Loucy (cell line): ENCODE data around the gene SOX12.
A peak's percentile ranks its signal among the peaks of the same experiment; 100 is the strongest.

Experiments
- H2AFZ ChIP-seq: fragments of 200-600 bp; sonication (generic); 2 replicates; pipeline ENCODE4 v1.6.0; 2016; ENCODE audit warnings: antibody characterized with exemption, mild to moderate bottlenecking, low read length, moderate library complexity
- H3F3A ChIP-seq: fragments of 200-600 bp; 2 replicates; pipeline ENCODE4 v1.6.0; 2016; ENCODE audit warnings: antibody characterized with exemption, low read depth, mild to moderate bottlenecking
- H3K27me3 ChIP-seq: fragments of 200-600 bp; sonication (generic); 2 replicates; pipeline ENCODE4 v1.6.1; 2014; ENCODE audit warnings: low read length, mild to moderate bottlenecking; ENCODE audit not compliant: insufficient read depth, poor library complexity, severe bottlenecking
- H3K36me3 ChIP-seq: fragments of 200-600 bp; sonication (generic); 2 replicates; pipeline ENCODE4 v1.6.1; 2016; ENCODE audit warnings: low read length; ENCODE audit not compliant: insufficient read depth
- H3K4me1 ChIP-seq: fragments of 200-600 bp; sonication (generic); 2 replicates; pipeline ENCODE4 v1.5.1; 2014; ENCODE audit warnings: low read length, mild to moderate bottlenecking; ENCODE audit not compliant: insufficient read depth, poor library complexity, severe bottlenecking
- H3K4me2 ChIP-seq: fragments of 200-600 bp; sonication (generic); 2 replicates; pipeline ENCODE4 v1.6.0; 2014; ENCODE audit warnings: antibody characterized with exemption, low read length, low read depth, mild to moderate bottlenecking; ENCODE audit not compliant: poor library complexity, severe bottlenecking
- H3K4me3 ChIP-seq: fragments of 200-600 bp; sonication (generic); 2 replicates; pipeline ENCODE4 v1.5.1; 2014; ENCODE audit warnings: low read length, mild to moderate bottlenecking, mixed read lengths; ENCODE audit not compliant: poor library complexity, severe bottlenecking
- H3K79me2 ChIP-seq: fragments of 200-600 bp; sonication (generic); 2 replicates; pipeline ENCODE4 v1.6.1; 2014; ENCODE audit warnings: low read length; ENCODE audit not compliant: insufficient read depth
- H3K9ac ChIP-seq: fragments of 200-600 bp; sonication (generic); 2 replicates; pipeline ENCODE4 v1.6.0; 2014; ENCODE audit warnings: mild to moderate bottlenecking, low read depth, low read length, moderate library complexity; ENCODE audit not compliant: poor library complexity, severe bottlenecking
- H3K9me2 ChIP-seq: fragments of 200-600 bp; sonication (generic); replicated peaks from 2 replicates; pipeline ENCODE4 v1.6.1; 2016; ENCODE audit warnings: low read depth, low read length, mixed read lengths
- H3K9me3 ChIP-seq: fragments of 200-600 bp; sonication (generic); 2 replicates; pipeline ENCODE4 v1.6.1; 2014; ENCODE audit warnings: mild to moderate bottlenecking, antibody characterized with exemption, low read length, low read depth; ENCODE audit not compliant: insufficient read depth
- H4K20me1 ChIP-seq: fragments of 200-600 bp; sonication (generic); 2 replicates; pipeline ENCODE4 v1.6.0; 2014; ENCODE audit warnings: antibody characterized with exemption, low read length, mild to moderate bottlenecking; ENCODE audit not compliant: insufficient read depth, poor library complexity, severe bottlenecking
- CTCF ChIP-seq: fragments of 200-600 bp; sonication (generic); conservative IDR thresholded peaks from 2 replicates; pipeline ENCODE4 v1.5.1; 2014; ENCODE audit warnings: mild to moderate bottlenecking, antibody characterized with exemption, low read length
- EZH2phosphoT487 ChIP-seq: fragments of 200-600 bp; IDR thresholded peaks from 2 replicates; pipeline ENCODE4 v1.6.1; 2018; ENCODE audit warnings: antibody characterized with exemption, mild to moderate bottlenecking, moderate library complexity, borderline replicate concordance

The SOX12 gene

GRCh38 chr20:346640-347316 lies 21.4 kb downstream of the SOX12 start, which contains the start of gene NRSN2:
Gene NRSN2, plus strand, starts transcription at chr20:347111. Its CDS starts 2,533 bp downstream, at chr20:349644.
- TF ChIP-seq CTCF: no peak
- TF ChIP-seq EZH2phosphoT487: no peak
- H3K9me3 ChIP-seq: no peaks in the 10 kb centered on the region
- no peaks in the 10 kb centered on the region for H3K27me3 ChIP-seq
- no peaks in the 10 kb centered on the region for H3K79me2 ChIP-seq
- peak within 1 kb of the TSS; percentile 87 for H3K4me2 ChIP-seq
- H3K36me3 ChIP-seq: no peaks in the 10 kb centered on the region
- 0 out of 2 replicates have a peak, but pooled peaks cover 3% of the 10 kb centered on the region for H3F3A ChIP-seq
- peak within 1 kb of the TSS; percentile 76 for H3K4me3 ChIP-seq
- no peaks in the 10 kb centered on the region for H3K9me2 ChIP-seq
- H3K4me1 ChIP-seq: peaks cover 14% of the 10 kb centered on the region
- H4K20me1 ChIP-seq: no peaks in the 10 kb centered on the region
- H2AFZ ChIP-seq: peak within 1 kb of the TSS; percentile 88
- H3K9ac ChIP-seq: peak within 1 kb of the TSS; percentile 57

- peak overlapping the region; percentile 88; the same call in 1 of the 2 replicates for H2AFZ ChIP-seq
- H3K36me3 ChIP-seq: no peaks in the 10 kb centered on the region
Measured at GRCh38 chr20:347317-347639, 21.9 kb downstream of the SOX12 start.

GRCh38 chr20:347640-348484 lies 22.5 kb downstream of the SOX12 start:
- peak overlapping the region; percentile 57 for H3K9ac ChIP-seq
- no peak for TF ChIP-seq EZH2phosphoT487
- no peak for TF ChIP-seq CTCF

More at GRCh38 chr20:347317-347639, 21.9 kb downstream of the SOX12 start:
- peak overlapping the region; percentile 76 for H3K4me3 ChIP-seq
- H4K20me1 ChIP-seq: no peaks in the 10 kb centered on the region
- 0 out of 2 replicates have a peak, but pooled peaks cover 3% of the 10 kb centered on the region for H3F3A ChIP-seq
- no peaks in the 10 kb centered on the region for H3K9me3 ChIP-seq
- no peaks in the 10 kb centered on the region for H3K79me2 ChIP-seq
- H3K4me2 ChIP-seq: peak overlapping the region; percentile 87
- H3K4me1 ChIP-seq: peaks cover 18% of the 10 kb centered on the region
- TF ChIP-seq CTCF (no peak), EZH2phosphoT487 (no peak)
- H3K9ac ChIP-seq: peak overlapping the region; percentile 57
- H3K9me2 ChIP-seq: no peaks in the 10 kb centered on the region
- H3K27me3 ChIP-seq: no peaks in the 10 kb centered on the region

More at GRCh38 chr20:347640-348484, 22.5 kb downstream of the SOX12 start:
- Histone ChIP-seq H3K9me3 (no peaks in the 10 kb centered on the region), H3K27me3 (no peaks in the 10 kb centered on the region), H3K9me2 (no peaks in the 10 kb centered on the region), H3K4me2 (peak overlapping the region; percentile 87), H3K4me3 (peak overlapping the region; percentile 76), H3F3A (0 out of 2 replicates have a peak, but pooled peaks cover 3% of the 10 kb centered on the region), H4K20me1 (no peaks in the 10 kb centered on the region), H2AFZ (peak overlapping the region; percentile 88), H3K36me3 (no peaks in the 10 kb centered on the region), H3K79me2 (no peaks in the 10 kb centered on the region), H3K4me1 (peaks cover 20% of the 10 kb centered on the region)
